Erythroblast (primary cell): ENCODE measurements around the gene PARD6G.

Source experiments
- GATA1 ChIP-seq: IDR thresholded peaks from 2 replicates; pipeline ENCODE4 v1.6.1; 2011; ENCODE audit warnings: low read depth, mild to moderate bottlenecking, control low read depth, low read length, moderate library complexity
- POLR2A ChIP-seq: IDR thresholded peaks from 2 replicates; pipeline ENCODE4 v1.6.1; 2011; ENCODE audit warnings: mild to moderate bottlenecking, low read length

DNA sequence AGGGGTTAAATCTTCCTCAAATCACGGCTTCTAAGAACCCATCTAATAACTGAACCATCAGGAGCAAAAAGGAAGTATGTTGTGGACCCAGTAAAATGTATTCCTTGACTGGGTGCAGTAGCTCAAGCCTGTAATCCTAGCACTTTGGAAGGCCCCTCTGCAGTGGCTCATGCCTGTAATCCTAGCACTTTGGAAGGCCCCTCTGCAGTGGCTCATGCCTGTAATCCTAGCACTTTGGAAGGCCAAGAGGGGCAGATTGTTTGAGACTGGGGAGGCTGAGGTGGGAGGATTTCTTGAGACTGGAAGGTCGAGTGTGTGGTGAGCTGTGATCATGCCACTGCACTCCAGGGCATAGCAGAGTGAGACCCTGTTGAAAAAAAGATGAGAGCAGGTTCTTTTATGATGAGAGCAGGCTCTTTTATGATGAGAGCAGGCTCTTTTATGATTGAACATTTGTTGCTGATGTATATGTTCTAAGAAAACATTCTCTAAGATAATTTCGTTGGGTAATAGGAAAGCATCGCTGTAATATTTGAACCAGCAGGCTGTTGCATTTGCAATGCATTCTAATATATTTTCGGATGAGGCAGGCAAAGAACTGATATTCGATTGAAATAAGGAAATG lies 3.5 kb upstream of the PARD6G start:
- TF ChIP-seq POLR2A (no peak), GATA1 (no peak)
